A673 (cell line): ENCODE measurements around the gene SEMA5B. TPM values are rescaled to one million over a fixed set of nuclear protein-coding genes. Genes with fewer than 3 reads are reported as not detected.

Experiments used
- BruUV-seq: library from RNA; stranded (reverse); fragments of 400-500 nt; replicated peaks from 2 replicates; lab custom pipeline; 2021; lab: Mats Ljungman, UMichigan
- CTCF ChIA-PET: fragments of 300-600 bp; sonication (Branson Sonifier 250); formaldehyde crosslinking; loops from one replicate; lab custom pipeline; 2022; ENCODE audit warnings: antibody characterized with exemption; lab: Charles Lee
- POLR2A ChIA-PET: fragments of 300-600 bp; sonication (Branson Sonifier 250); formaldehyde crosslinking; loops from one replicate; lab custom pipeline; 2022; ENCODE audit warnings: antibody characterized with exemption; ENCODE audit not compliant: low non-redundant PET; lab: Charles Lee
- DNase-seq: peaks from one replicate; pipeline ENCODE4 v3.0.0-alpha.2; 2015; ENCODE audit warnings: low spot score
- H3K27ac ChIP-seq: fragments of 200-600 bp; sonication (generic); 2 replicates; pipeline ENCODE4 v1.5.1; 2016; ENCODE audit warnings: mixed run types, low read depth, mild to moderate bottlenecking, mixed read lengths, antibody characterized with exemption, low read length; ENCODE audit not compliant: poor library complexity, severe bottlenecking
- H3K27me3 ChIP-seq: fragments of 200-600 bp; sonication (generic); replicated peaks from 2 replicates; pipeline ENCODE4 v1.6.1; 2017; ENCODE audit warnings: mixed run types, low read depth, mild to moderate bottlenecking, mixed read lengths, antibody characterized with exemption, low read length; ENCODE audit not compliant: insufficient read depth, poor library complexity
- H3K36me3 ChIP-seq: fragments of 200-600 bp; sonication (generic); 2 replicates; pipeline ENCODE4 v1.6.1; 2016; ENCODE audit warnings: mixed run types, mild to moderate bottlenecking, mixed read lengths, antibody characterized with exemption, low read length; ENCODE audit not compliant: insufficient read depth, poor library complexity, severe bottlenecking
- H3K4me1 ChIP-seq: fragments of 200-600 bp; sonication (generic); 2 replicates; pipeline ENCODE4 v1.6.1; 2017; ENCODE audit warnings: mixed run types, mild to moderate bottlenecking, mixed read lengths, antibody characterized with exemption, low read length; ENCODE audit not compliant: insufficient read depth, poor library complexity, severe bottlenecking
- H3K4me3 ChIP-seq: fragments of 200-600 bp; sonication (generic); 2 replicates; pipeline ENCODE4 v1.5.1; 2016; ENCODE audit warnings: low read depth, mixed run types, mild to moderate bottlenecking, mixed read lengths, low read length; ENCODE audit not compliant: poor library complexity, severe bottlenecking
- H3K9me3 ChIP-seq: fragments of 200-600 bp; sonication (generic); 2 replicates; pipeline ENCODE4 v1.6.1; 2016; ENCODE audit warnings: mixed run types, low read depth, mild to moderate bottlenecking, mixed read lengths, antibody characterized with exemption, low read length; ENCODE audit not compliant: poor library complexity, severe bottlenecking
- EZH2 ChIP-seq: fragments of 200-600 bp; sonication (generic); IDR thresholded peaks from 2 replicates; pipeline ENCODE4 v1.6.1; 2017; ENCODE audit warnings: borderline replicate concordance, low read depth, mild to moderate bottlenecking, mixed read lengths, antibody characterized with exemption, low read length; ENCODE audit not compliant: poor library complexity, severe bottlenecking
- intact Hi-C: fragments of 100-400 bp; cut with micrococcal nuclease; formaldehyde crosslinking; loops from one replicate; pipeline ENCODE4 v1.10.0; 2022; ENCODE audit not compliant: unreplicated experiment
- total RNA-seq: library from RNA; stranded (reverse); gene quantifications from 2 replicates; pipeline ENCODE4 v1.2.3, GENCODE V29; 2021
- TF ChIP-seq, protein P1 (sequence below): fragments of 300-800, 200-600 bp; sonication (generic); conservative IDR thresholded peaks from 2 replicates; pipeline ENCODE4 v1.5.1; 2017; ENCODE audit warnings: low read depth, mild to moderate bottlenecking, antibody characterized with exemption, low read length, moderate library complexity, mixed read lengths

The SEMA5B gene
- total RNA-seq, 1 experiment from 2014 or later: 7.6 TPM

DNA sequence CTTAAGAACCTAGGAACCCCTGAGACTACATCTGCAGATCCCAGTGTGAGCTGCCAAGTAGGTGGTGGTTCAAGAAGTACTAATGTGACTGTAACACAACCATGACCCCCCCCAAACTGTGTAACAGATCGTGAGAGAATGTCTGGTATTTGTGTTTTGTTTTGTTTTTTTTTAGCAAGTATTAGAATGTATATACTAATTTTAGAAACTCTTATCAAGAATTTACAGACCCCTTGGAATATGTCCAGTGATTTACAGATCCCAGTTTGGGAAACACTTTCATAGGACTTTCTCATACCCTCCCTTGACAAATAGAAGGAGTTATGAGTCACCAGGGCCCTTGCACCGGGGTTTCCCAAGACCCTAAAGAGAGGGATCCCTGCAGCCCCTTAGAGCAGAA is 79.8 kb downstream of the SEMA5B start:
- BruUV-seq: no TSS peak
- POLR2A ChIA-PET: no interaction called here
- peaks cover 31% of the 10 kb centered on the region for H3K4me1 ChIP-seq
- H3K27me3 ChIP-seq: peaks cover 31% of the 10 kb centered on the region
- no peak overlapping the region for H3K4me3 ChIP-seq
- no peak for TF ChIP-seq EZH2
- TF ChIP-seq, protein P1, sequence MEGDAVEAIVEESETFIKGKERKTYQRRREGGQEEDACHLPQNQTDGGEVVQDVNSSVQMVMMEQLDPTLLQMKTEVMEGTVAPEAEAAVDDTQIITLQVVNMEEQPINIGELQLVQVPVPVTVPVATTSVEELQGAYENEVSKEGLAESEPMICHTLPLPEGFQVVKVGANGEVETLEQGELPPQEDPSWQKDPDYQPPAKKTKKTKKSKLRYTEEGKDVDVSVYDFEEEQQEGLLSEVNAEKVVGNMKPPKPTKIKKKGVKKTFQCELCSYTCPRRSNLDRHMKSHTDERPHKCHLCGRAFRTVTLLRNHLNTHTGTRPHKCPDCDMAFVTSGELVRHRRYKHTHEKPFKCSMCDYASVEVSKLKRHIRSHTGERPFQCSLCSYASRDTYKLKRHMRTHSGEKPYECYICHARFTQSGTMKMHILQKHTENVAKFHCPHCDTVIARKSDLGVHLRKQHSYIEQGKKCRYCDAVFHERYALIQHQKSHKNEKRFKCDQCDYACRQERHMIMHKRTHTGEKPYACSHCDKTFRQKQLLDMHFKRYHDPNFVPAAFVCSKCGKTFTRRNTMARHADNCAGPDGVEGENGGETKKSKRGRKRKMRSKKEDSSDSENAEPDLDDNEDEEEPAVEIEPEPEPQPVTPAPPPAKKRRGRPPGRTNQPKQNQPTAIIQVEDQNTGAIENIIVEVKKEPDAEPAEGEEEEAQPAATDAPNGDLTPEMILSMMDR: no peak
- no peak for DNase-seq
- H3K27ac ChIP-seq: no peak overlapping the region
- CTCF ChIA-PET: interaction anchor here (1.0 to 1.1 kb wide), 2 partner anchors 81 to 311 kb away, joined by 3 to 4 read pairs; no protein-coding TSS in a partner anchor
- H3K36me3 ChIP-seq: no peaks in the 10 kb centered on the region
- intact Hi-C loops: loop anchor here (5.0 kb wide), 1 partner anchor 35 kb away; no protein-coding TSS in a partner anchor
- H3K9me3 ChIP-seq: no peaks in the 10 kb centered on the region

DNA sequence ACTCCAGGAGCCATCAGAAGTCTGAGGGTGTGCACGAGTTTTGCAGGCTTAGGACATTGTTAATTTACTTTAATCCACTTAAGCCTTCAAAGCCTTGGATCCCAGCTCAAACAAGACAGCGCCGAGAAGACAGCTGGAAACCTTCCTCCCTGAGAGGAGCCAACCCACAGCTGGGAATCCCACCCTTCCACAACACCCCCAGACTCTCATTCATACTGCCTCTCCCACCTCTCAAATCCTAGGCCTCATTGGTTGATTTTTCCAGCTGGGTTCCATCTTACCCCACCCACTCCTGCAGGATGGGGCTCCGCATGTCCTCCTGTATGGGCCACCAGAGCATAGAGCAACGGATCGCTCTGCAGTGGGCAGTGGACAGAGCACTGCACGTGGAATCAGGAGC is 80.4 kb downstream of the SEMA5B start:
- H3K9me3 ChIP-seq: no peaks in the 10 kb centered on the region
- TF ChIP-seq, protein P1: no peak
- no peak for TF ChIP-seq EZH2
- H3K27ac ChIP-seq: no peak overlapping the region
- ChIA-PET POLR2A (no interaction called here), CTCF (interaction anchor here (1.0 to 1.1 kb wide), 2 partner anchors 81 to 312 kb away, joined by 3 to 4 read pairs; no protein-coding TSS in a partner anchor)
- H3K36me3 ChIP-seq: no peaks in the 10 kb centered on the region
- peaks cover 31% of the 10 kb centered on the region for H3K4me1 ChIP-seq
- H3K27me3 ChIP-seq: peaks cover 31% of the 10 kb centered on the region
- peak; percentile 84 for DNase-seq
- no peak overlapping the region for H3K4me3 ChIP-seq
- intact Hi-C loops: loop anchor here (5.0 kb wide), 1 partner anchor 35 kb away; no protein-coding TSS in a partner anchor
- BruUV-seq: no TSS peak

DNA sequence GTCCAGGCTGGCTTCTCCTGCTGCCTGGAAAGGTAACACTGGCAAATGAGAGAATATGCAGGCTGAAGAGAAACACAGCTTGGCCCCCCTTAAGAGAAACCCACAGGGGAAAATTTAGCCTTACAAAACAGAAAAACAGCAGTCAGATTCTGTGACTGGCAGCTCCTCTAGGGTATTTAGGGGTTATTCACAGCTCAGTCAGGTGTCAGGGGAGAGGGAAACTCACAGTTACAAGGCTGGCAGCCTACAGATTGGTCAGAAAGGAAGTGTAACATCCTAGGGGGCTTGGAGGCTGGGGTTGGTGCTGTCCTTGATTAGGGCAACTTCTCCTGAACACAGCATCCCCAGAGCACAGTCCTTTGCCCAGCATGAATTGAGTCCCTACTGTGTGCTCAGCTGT is 81.4 kb downstream of the SEMA5B start:
- H3K9me3 ChIP-seq: no peaks in the 10 kb centered on the region
- no TSS peak for BruUV-seq
- intact Hi-C loops: loop anchor here (5.0 kb wide), 1 partner anchor 36 kb away; no protein-coding TSS in a partner anchor
- H3K27me3 ChIP-seq: peaks cover 39% of the 10 kb centered on the region
- ChIA-PET CTCF (no interaction called here), POLR2A (no interaction called here)
- no peak overlapping the region for H3K4me3 ChIP-seq
- no peak for TF ChIP-seq EZH2
- TF ChIP-seq, protein P1: no peak
- no peaks in the 10 kb centered on the region for H3K36me3 ChIP-seq
- no peak overlapping the region for H3K27ac ChIP-seq
- peaks cover 31% of the 10 kb centered on the region for H3K4me1 ChIP-seq
- no peak for DNase-seq
